ENCODE measurements around the gene PRKRA.

DNA sequence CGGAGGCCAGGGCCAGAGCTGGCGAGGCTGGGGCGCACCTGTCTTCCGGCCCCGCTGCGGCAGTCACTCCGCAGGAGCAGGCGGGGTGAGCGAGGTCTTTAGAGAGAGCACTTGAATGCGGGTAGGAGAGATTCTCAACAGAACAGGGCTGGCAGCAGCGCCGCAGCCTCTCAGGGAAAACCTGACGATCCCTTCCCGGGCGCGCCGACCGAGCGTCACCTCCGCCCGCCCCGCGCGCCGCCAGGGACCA lies 526 bp downstream of the PRKRA start:
- TF ChIP-seq GABPA (IDR thresholded peaks at IDR 0.05; ENCODE audit: low read depth) (no peak), FOSL2 (IDR thresholded peaks at IDR 0.05; ENCODE audit: borderline replicate concordance, low read depth) (no peak)

All from SK-N-SH (cell line).